T-helper 22 cell (primary cell): Measurements from ENCODE around the gene HDAC4.

ENCODE experiments used
- DNase-seq: peaks from one replicate; pipeline ENCODE4 v3.0.0-alpha.2; 2020; ENCODE audit warnings: low read depth

HDAC4 gene

DNA sequence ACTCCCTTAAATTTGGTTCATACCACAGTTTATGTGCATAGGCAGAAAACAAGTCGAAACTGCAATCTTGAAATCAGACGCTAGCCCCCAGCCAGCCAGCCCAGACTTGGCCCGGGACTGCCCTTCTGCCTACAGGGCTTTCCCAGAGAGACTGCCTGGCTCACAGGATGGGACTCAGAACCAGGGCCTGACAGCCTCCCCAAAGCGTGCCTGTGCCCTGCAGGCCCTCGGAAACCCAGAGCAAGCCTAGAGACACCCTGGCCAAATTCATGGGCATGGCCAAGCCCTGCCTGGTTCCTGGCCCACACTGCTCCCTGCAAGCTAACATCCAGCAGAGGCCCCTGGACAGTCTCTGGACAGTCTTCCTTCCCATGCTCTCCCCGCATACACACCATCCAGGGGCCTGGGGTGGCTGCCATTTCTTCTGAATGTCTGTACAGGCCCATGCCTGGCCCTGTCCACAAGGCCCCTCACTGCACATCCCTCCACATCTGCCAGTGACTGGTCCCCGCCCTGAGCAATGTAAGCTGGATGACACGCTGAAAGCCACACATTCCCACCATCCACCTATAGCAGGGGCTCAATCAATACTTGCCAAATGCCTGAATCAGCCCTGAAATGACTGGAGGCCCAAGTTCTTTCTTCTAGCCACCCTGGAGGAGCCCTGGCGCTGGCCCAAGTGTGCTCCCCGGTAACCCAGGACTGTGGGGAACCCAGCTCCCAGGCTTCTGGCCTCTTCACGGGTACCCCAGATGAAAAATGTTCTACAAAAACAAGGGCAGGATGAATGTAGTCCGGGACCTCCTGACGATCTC, 73.1 kb downstream of the HDAC4 start:
- no peak for DNase-seq

DNA sequence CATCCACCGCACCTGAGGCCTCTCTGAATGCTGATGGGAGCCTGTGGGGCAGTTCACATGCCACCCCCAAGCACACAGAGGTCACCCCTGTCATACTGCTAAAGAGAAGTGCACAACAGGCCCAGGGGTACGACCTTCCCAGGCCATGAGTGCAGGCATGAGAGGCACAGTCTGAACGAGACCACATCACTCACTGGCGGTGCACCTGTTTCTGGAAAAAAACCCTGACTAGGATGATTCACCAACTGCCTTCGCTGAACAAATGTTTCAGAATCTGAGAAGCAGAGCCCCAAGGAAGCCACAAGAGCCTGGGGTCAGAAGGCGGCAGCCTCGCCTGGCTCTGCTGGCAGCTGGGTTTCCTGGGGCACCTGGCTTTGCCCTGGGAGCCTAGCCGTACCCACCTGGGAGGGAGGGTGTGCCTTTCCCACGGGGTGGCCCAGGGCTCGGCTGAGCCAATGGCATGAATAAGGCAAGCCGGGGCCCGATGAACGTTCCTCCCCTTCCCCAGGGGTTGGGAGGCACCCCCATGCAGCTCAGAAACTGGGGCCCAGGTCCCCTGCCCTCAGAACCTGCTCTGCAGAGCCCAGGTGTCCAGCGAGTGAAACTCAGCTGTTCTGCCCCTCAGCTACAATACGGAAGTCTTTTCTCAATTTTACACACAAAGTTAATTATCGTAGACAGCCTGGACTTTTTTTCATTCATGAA, 73.8 kb downstream of the HDAC4 start:
- peak; percentile 62 for DNase-seq

DNA sequence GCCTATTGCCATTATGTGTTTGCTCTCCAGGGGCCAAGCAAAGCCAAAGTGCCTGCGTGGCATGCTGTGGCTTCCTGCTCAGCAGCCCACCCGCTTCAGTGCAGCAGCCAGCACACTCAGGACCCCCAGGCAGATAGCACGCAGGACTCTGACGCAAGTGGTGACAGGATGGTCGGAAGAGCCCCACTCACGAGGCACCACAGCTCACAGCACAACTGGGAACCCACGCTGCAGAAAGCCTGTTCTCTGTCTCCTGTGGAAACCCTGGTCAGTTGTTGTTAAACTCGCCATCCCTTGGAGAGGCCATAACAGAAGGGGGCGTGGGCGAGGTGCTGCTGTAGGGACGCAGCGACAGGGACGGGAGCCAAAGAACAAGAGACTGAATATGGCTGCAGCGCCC, 76.4 kb downstream of the HDAC4 start:
- DNase-seq, result no peak

DNA sequence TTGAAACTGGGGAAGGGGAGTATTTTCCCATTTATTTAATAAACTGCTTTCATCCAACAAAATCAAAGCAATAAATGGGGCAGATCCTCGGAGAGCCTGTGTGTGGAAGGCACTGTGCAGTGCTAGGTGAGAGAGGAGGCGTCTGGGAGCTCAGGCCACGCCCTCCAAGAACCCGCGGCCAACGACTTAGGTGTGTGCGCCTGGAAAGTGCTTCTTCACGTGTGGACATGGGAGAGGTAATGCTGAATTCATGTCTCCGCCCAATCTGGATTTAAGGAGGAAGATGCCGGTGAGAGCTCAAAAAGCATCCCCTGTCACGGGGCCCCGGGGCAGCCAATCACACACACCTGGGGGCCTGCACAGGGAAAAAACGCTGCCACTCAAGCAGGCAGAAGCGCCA, 77.4 kb downstream of the HDAC4 start:
- DNase-seq, result no peak

DNA sequence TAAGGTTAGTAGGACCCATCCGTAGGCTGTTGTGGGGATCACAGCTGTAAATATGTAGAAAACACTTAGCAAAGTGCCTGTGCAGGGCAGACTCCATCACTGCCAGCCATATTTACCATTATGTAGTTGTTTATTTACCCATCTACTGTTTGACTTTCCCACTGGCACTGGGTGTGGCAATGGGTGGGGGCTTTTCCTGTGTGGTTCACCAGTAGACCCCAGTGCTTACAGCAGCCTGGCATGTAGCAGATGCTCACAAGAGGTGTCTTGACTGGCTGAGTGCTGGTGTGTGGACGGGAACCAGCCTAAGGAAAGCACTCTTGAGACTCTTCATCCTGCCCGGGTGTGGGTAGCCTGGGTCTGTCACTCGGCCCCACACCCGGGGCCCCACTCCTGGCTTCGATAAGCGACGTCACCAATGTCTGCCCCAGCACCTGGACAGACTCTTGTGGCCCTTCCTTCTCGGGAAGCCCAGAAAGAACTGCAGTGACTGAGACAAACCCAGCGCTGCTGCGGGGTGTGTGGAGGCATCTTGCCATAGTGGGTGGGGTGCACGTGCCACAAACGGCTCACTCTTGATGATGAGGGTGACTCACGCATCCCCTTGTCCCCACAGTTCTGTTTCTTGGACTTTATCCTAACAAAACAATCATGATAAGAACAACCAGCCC, 78.3 kb downstream of the HDAC4 start:
- DNase-seq, result no peak

DNA sequence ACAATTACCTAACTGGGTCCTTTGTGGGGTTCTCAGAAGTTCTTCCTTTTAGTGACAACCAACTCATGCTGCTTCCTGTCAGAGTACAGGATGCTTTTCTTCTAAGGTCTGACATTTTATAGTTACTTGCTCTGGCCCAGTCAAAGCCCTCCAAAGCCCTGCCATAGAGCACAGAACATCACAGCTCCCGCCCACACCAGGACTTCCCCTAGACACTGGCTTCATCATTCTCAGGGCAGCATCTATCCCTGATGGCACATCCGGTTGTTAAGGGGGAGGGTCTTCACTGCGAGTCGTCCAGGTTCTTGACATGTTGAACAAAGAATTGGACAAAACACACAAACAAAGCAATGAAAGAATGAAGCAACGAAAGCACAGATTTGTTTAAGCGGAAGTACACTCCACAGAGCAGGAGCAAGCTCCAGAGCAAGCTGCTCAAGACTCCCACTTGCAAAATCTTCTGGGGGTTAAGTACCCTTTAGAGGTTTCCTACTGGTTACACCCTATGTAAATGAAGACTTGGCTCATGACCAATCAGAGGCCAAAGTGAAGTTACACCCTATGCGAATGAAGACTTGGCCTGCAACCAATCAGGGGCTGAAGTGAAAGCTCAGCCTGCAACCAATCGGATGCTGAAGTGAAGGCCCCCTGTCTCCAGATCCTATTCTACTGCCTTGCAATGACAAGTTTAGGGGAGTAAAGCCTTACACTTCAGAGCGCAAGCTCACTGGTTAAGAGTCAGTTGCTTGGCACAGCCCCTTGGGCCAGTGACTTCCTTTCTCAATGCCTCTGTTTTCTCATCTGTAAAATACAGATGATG, 79.0 kb downstream of the HDAC4 start:
- DNase-seq, result no peak

DNA sequence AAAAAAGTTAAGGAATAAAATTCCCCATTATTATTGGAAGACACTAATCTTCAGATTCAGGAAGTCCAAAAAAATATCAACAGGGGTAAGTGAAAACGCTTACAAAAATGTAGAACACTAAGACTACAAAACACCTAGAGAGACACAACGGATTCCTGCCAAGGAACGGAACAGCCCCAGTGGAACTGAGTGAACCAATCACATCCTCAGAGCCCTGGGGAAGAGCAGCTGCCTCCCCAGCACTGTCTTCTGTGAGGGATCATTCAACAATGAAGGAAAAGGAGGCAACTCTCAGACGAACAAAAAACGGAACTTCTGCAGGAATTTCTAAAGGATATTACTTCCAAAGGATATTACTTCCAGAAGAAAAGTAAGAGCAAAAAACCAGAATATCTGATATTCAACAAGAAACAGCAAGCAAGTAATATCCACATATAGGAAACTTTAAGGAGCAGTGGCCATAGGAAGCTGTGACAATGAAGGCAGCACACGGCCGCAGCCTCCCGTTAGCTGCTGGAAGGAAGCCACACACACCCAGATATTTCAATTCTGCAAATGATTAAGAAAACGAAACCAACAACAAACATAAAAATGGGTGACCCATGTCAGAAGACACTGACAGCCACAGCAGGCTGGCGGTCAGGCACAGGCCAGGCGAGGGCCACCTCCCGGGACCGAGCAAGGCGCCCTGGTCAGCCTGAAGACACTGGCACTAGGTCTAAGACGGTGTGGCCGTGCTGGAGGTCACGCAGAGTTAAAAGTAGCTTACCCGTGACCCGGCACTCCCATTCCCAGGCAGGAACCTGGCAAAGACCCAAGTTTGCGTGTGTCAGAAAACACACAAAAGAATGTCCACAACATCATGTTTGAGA, 81.8 kb downstream of the HDAC4 start:
- no peak for DNase-seq

DNA sequence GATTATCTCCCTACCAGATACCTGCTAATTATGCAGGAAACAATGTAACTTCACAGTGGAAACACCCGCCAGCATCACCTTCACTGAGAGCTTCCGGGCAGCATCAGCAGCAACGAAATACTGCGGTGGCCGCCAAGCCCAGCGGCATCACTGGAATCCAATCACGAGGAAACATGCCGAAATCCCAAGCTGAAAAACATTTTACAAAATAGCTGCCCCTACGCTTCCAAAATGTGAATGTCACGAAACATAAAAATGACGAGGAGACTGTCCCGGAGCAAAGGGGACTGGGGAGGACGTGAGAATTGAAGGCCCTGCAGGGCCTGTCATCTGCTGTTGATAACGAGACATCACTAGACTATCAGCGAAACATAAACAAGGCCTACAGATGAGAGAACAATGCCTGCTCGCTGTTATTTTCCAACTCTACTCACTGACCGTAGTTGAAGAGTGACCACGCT, 82.6 kb downstream of the HDAC4 start:
- no peak for DNase-seq

DNA sequence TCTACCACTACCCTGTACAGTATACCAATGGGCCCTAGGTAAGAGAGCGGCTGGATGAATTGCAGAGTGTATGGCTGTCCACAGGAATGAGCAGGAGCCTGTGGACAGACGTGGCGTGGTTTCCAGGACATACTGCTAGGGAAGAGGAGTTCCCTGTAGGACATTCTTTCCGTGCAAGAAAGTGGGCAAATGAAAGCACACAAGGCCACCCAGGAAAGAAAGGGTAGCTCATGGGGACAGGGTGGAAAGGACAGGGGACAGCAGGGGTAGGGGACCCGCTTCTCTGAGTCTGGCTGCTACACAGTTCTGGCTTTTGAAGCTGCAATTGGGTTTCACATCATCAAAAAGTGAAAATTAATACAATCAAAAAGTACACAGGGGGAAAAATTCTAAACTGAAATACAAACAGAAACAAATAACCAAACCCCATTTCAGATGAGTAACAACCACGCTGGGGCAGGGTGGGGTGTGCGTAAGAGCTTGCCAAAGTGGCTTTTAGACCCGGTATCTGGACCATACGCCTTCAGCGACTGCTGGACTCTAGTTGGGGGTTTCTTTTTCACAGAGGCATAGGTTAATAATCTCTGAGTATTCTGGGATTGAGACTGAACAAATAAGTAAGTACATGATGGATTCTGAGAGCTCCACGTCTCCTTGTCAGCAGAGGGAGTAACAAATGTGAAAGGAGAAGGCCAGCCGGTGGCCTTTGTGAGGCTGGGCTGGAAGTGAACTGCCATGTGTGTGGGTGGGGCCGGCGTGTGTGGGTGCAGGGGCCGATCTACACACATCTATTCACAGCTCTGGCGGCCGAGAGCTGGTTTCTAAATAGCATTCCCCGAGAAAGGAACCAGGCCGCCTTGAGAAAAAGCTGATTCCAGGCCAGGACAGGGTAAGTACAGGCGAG, 84.0 kb downstream of the HDAC4 start:
- no peak for DNase-seq

DNA sequence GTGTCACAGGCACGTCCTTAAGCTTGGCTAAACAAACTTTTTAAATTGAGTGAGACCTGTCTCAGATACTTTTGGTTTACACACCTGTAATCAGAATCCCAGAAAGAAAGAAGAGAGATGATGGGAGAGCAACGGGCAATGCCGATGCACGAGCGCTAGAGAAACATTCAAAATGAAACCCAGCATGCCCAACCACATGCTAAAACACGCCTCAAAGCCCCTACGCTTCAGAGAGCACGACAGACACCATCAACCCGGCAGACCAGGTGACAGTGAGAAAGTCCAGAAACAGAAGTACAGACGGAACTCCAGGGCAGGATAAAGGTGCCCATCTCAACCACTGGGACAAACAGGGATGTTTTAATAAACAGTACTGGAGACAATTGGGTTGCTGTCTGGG, 85.5 kb downstream of the HDAC4 start:
- no peak for DNase-seq

DNA sequence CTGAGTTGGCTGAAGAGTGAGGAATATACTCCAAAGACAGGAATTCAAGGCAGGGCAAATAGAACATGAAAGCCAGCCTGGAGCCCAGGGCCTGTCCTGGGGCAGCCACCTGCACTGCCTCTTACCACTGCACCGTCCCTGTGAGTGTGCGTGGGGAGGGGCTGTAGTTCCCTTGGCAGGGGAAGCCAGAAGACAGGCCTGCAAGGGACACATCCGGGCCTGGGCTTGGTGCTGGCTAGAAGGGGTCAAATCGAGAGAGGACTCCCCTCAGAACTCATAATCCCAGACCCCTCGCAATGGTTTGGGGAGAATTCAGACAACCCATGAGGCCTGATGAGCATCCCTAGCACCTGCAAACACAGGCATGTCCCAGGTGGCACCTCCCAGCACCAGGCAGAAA, 87.0 kb downstream of the HDAC4 start:
- no peak for DNase-seq

DNA sequence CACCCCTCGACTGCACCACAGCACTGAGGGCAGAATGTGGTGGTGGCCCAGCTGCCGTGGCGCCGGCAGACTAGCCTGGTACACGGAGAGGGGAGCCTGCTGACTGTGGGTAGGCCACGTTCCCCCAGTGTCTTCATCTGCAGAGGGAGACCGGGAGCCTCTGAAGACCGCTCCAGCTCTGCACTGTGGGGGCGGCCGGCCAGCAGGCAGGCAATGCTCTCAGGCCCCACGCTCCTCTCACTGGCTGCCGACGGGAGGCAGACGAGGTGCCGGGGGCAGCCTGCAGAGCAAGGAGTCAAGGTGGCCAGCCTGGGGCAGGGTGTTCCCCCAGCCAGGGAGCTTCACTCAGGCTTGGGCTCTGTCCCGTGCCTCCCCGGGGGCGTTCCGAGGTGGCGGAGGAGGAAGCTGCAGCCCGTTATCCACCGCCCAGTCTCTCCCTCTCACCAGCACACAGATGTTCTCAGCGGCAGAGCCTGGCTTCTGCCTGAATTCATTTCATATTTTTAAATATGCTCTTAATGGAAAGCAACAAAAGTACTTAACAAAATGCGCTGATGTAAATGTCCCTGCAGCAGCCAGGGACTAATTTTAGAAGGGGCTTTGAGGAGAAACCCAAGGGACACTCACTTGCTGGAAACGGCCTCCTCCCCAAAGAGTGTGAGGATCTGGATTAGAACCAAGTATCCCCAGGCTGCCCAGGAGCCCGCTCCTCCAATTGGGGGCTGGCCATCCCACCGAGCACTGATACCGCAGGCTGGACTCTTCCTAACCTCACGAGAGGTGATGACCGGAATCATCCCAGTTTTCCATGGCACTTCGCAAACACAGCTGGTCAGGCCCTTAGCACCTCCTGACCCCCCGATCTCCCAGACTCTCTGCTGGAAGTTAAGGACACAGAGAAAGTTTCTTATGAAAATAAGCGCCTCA, 87.8 kb downstream of the HDAC4 start:
- no peak for DNase-seq

DNA sequence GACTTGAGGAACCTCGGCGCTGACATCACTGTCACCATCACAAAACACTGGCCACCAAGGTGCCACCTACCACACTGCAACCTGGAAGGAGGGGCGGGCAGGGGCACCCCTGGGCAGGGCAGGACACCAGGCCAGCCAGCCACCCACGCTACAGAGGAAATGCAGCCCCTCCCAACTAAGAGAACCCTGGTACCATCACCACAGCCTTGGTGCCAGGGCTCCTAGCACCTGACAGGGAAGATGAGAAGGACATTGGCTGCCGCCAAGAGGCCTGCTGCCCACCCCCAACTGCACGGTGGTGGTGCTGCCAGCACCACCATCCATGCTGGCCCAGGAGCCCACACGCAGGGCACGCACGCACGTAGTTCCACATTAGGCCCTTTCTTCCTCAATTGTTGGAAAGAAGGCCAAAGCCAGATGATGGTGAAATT, 88.7 kb downstream of the HDAC4 start:
- DNase-seq, result no peak

DNA sequence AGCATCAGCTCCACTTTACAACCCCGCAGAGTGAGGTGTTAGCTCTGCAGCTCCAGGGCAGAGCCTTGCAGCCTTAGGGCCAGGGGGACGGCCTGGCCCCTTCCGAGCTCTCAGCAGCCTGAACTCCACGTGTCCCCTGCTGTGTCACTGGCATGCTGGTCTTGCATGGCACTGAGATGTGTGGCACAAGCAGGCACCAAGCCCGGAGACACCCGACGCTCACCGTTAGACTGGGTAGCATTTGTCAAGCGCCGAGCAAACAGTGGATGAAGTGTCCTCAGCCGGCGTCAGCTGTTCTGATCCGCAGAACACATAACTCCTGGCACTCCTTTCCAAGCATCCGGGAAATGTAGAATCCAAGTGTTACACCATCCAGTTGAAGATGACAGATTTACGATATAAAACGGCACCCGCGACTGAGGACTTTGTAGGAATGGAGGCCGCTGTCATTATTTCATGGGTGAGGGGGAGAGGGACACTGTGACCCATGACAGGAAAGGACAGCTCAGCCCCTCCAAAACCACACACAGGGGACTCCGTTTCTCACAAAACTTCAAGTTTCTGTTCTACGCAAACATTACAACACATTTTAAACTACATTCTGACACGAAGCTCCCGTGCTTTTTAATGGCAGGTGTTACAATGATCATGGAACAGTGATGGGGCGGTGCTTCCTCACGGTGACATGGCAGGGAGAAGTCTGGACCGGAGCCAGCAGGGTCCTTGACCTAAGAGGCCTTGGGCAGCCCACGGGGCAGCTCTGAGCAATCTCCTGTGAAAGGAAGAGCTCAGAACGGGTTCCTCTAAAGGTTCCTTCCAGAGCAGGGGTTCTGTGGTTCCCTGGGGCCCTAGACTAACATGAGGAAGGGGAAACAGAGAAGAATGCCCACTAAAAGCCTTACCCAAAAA, 89.4 kb downstream of the HDAC4 start:
- DNase-seq, result no peak

DNA sequence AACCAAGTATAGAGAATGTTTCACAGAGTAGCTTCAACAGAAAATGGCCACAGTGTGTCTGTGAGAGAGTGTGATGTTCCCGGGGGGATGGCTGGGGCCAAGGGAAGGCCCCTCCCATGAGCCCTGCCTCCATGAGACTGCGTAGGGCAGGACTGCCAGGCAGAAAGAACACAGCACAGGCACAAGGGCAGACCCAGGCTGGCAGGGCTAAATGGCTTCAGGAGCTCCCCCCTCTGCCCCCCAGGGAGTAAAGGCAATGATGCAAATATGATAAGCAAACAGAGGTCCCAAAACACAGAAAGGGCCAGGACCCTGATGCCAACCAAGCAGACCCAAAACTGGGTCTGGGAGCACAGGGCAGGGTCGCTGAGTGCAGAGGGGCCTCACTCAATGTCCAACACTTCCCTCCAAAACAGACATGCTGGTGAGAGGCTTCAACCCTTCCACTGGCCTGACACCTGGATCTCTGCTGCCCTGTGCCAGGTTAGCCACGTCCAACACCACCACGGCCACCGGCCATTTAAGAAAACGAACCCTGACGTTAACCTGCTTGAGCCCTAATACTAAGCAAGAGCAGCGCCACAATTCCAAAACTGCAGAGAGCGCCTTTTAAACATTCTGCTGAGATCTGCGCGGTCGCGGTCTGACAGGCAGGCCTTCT, 90.3 kb downstream of the HDAC4 start:
- no peak for DNase-seq

DNA sequence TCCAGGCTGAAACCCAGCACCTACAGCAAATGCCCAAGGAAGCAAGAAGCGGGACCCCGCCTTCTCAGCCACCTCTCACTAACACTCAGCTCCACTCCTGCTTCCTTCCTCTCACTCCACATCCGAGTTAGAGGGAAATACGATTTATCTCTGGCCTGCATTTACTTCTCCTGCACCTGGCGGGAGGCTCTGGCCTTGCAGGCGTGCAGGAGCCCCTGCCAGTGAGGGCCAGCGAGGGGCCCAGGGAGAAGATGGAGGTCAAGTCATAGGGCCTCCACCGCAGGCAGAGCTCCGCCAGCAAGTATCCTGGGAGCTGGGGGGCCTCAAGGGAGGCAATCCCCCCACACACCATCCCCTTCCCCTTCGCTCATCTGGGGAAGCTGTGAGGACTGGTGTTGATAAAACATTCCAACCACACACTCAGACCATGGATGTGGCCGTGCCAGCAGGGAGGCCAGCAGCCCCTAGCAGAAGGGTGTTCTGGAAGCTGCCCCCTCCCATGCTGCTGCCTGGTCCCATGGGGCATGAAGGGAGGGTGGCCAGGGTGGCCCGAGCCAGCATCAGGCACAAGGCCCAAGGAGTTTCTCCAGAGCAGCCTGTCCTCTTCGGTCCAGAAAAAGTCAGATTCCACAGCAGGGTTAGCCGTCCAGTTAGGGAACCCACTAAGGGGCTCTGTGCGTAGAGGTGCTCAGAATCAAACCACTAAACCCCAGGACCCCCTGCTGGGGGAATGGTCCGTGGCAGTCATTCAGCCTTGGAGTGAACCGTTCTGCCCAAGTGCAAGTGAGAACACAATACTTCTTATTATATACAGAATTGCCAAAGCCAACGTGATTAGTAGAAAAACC, 91.2 kb downstream of the HDAC4 start:
- DNase-seq, result no peak
